ENCODE results near the gene SYVN1.

DNA sequence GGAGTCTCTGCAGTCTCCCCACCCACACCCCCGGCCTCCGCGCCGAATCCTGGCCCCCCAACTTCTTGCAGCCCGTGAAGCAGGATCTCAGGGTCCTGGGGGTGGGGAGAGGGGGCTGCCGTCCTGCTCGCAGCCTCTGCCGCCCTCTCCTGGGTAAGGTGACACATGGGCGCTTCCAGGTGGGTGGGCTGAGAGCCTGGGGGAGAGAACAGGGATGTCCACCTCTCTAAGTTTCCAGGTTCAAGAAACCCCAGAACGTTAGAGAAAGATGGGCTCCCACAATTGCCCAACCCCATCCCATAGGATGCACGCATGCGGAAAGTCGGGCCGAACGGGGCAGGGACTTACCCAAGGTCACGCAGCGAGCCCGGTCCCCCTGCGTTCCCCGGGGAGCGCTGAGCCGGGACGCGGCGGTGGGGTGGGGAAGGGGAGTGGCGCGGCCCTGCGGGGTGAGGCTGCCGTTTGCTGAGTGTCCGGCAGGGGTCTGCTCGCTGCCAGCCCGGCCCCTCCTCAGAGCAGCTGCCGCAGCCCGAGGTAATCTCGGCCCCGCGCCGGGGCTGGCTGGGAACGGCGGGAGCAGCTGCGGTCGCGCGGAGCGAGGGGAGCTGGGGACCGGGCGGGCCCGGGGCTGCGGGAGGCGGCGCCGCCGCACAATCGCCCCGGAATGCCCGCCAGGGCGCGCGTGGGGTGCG, 46.7 kb upstream of the SYVN1 start:
- no peak for TF ChIP-seq EZH2 (IDR thresholded peaks at IDR 0.05; ENCODE audit: borderline replicate concordance, low read depth, low read length, severe bottlenecking)
- TF ChIP-seq, protein P1, sequence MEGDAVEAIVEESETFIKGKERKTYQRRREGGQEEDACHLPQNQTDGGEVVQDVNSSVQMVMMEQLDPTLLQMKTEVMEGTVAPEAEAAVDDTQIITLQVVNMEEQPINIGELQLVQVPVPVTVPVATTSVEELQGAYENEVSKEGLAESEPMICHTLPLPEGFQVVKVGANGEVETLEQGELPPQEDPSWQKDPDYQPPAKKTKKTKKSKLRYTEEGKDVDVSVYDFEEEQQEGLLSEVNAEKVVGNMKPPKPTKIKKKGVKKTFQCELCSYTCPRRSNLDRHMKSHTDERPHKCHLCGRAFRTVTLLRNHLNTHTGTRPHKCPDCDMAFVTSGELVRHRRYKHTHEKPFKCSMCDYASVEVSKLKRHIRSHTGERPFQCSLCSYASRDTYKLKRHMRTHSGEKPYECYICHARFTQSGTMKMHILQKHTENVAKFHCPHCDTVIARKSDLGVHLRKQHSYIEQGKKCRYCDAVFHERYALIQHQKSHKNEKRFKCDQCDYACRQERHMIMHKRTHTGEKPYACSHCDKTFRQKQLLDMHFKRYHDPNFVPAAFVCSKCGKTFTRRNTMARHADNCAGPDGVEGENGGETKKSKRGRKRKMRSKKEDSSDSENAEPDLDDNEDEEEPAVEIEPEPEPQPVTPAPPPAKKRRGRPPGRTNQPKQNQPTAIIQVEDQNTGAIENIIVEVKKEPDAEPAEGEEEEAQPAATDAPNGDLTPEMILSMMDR (IDR thresholded peaks at IDR 0.05; ENCODE audit: extremely low read depth in 1 of 2, insufficient read depth in 1 of 2, low read depth in 1 of 2, low read length in 2 of 2) = peak; percentile 44 to 68

All from endothelial cell of umbilical vein (primary cell).